Activated T-cell treated with anti-CD3 and anti-CD28 coated beads, Interleukin-2, amount 50 U/mL, for 48 hours (primary cell): ENCODE results near the gene SMAD1.

ENCODE experiments used
- DNase-seq, 2 experiments: peaks; one replicate each; pipeline ENCODE4 v3.0.0-alpha.2; 2020

Gene SMAD1

GRCh38 chr4:145490361-145490760 is 8.7 kb downstream of the SMAD1 start:
- no peak for DNase-seq

- no peak for DNase-seq
Measured at GRCh38 chr4:145490796-145491195, 9.1 kb downstream of the SMAD1 start.

- no peak for DNase-seq
Measured at GRCh38 chr4:145492376-145492775, 10.7 kb downstream of the SMAD1 start.

GRCh38 chr4:145493166-145493565 is 11.5 kb downstream of the SMAD1 start:
- DNase-seq: no peak

- DNase-seq: no peak
Measured at GRCh38 chr4:145494666-145495270, 13.1 kb downstream of the SMAD1 start.

GRCh38 chr4:145496292-145496691 is 14.6 kb downstream of the SMAD1 start:
- no peak for DNase-seq

GRCh38 chr4:145497199-145498149 is 15.8 kb downstream of the SMAD1 start:
- DNase-seq: no peak

- no peak for DNase-seq
Measured at GRCh38 chr4:145498430-145498829, 16.8 kb downstream of the SMAD1 start.

GRCh38 chr4:145501051-145501660 is 19.5 kb downstream of the SMAD1 start:
- DNase-seq: no peak

- no peak for DNase-seq
Measured at GRCh38 chr4:145502809-145503208, 21.2 kb downstream of the SMAD1 start.

- DNase-seq: no peak
Measured at GRCh38 chr4:145503486-145504072, 21.9 kb downstream of the SMAD1 start.

GRCh38 chr4:145505995-145506394 is 24.3 kb downstream of the SMAD1 start:
- no peak for DNase-seq

GRCh38 chr4:145507636-145508035 is 26.0 kb downstream of the SMAD1 start:
- no peak for DNase-seq

- no peak for DNase-seq
Measured at GRCh38 chr4:145511913-145512522, 30.4 kb downstream of the SMAD1 start.

GRCh38 chr4:145513020-145513621 is 31.5 kb downstream of the SMAD1 start:
- no peak for DNase-seq

- DNase-seq: no peak
Measured at GRCh38 chr4:145520172-145520571, 38.5 kb downstream of the SMAD1 start.

GRCh38 chr4:145521282-145521681 is 39.6 kb downstream of the SMAD1 start:
- DNase-seq: no peak

GRCh38 chr4:145523117-145523516 is 41.5 kb downstream of the SMAD1 start:
- DNase-seq: no peak

- no peak for DNase-seq
Measured at GRCh38 chr4:145524552-145524951, 42.9 kb downstream of the SMAD1 start.

- no peak for DNase-seq
Measured at GRCh38 chr4:145525291-145525740, 43.7 kb downstream of the SMAD1 start.

GRCh38 chr4:145527773-145528172 is 46.1 kb downstream of the SMAD1 start:
- DNase-seq: no peak

- DNase-seq: no peak
Measured at GRCh38 chr4:145528601-145529000, 46.9 kb downstream of the SMAD1 start.
